Subcutaneous adipose tissue (tissue), 4 donors: ENCODE results near the gene MYO10. TPM values are rescaled to one million over a fixed set of nuclear protein-coding genes. Genes with fewer than 3 reads are reported as not detected.

ENCODE experiments used
- total RNA-seq, 4 donors: library from RNA; depleted of rRNA; stranded (reverse); fragments of >200 nt; gene quantifications; one replicate each; pipeline ENCODE4 v1.1.0, GENCODE V29; 2016
- TF ChIP-seq, protein P1 (sequence below): fragments of 450-650 bp; IDR thresholded peaks from one replicate; pipeline ENCODE4 v1.5.1; 2016; ENCODE audit warnings: low read depth, mild to moderate bottlenecking, control low read depth, antibody characterized with exemption, moderate library complexity

The MYO10 gene
- total RNA-seq, 4 donors from 2014 or later, result 7.0 to 33.0 (median 9.3) TPM

DNA sequence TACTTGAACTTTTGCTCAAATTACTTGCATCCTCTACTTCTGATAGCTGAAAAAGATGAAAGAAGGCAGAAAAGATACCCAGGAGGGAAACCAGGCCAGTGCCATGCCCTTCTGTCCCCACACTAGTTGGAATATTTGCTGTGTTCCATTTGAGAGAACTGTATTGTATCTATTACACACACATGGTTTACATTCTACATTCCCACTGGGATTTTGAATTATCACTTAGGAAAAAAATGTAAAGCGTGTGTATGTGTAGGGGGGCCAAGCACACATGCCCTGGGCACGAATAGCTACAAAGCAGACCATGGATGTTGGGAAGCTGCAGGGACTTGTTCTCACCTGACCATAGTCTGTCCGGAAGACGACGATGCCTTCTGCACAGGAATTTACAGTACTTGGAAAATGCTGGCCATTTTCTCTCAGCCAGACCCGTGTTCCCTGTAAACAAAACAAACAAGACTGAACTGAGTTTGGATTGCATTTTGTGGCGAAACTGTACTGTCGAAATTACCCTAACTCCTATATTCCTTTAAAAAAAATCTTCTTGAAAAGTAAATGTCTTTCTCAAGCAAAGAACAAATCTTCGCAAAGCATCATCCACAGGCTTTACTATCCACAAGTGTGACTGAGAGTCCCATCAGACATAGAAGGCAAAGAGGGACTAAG lies 58.7 kb downstream of the MYO10 start:
- TF ChIP-seq, protein P1, sequence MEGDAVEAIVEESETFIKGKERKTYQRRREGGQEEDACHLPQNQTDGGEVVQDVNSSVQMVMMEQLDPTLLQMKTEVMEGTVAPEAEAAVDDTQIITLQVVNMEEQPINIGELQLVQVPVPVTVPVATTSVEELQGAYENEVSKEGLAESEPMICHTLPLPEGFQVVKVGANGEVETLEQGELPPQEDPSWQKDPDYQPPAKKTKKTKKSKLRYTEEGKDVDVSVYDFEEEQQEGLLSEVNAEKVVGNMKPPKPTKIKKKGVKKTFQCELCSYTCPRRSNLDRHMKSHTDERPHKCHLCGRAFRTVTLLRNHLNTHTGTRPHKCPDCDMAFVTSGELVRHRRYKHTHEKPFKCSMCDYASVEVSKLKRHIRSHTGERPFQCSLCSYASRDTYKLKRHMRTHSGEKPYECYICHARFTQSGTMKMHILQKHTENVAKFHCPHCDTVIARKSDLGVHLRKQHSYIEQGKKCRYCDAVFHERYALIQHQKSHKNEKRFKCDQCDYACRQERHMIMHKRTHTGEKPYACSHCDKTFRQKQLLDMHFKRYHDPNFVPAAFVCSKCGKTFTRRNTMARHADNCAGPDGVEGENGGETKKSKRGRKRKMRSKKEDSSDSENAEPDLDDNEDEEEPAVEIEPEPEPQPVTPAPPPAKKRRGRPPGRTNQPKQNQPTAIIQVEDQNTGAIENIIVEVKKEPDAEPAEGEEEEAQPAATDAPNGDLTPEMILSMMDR, result no peak

DNA sequence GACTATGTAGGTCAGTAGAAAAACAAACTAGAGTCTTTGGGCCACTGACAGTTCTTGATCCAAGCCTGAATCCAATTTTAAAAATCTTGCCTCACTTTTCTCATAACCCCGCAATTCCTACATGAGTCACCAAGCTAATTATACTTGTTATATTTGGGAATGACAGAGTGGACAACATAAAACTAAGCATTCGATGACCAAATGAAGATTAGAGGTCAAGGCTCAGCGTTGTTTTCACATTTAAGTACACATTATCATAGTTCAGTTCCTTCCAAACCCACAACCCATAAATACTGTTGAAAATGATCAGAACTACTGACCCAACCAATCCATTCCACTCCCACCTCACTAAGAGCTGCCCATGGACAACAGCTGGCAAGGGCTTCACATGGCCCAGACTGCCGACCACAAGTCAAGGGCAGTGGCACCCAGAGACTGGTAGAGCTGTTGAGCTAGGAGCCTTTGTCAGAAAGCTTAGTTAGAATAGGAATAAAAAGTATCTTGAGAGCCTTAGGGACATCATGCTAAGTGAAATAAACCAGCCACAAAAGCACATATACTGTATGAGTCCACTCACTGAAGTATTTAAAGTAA lies 64.2 kb downstream of the MYO10 start:
- TF ChIP-seq, protein P1, result no peak

DNA sequence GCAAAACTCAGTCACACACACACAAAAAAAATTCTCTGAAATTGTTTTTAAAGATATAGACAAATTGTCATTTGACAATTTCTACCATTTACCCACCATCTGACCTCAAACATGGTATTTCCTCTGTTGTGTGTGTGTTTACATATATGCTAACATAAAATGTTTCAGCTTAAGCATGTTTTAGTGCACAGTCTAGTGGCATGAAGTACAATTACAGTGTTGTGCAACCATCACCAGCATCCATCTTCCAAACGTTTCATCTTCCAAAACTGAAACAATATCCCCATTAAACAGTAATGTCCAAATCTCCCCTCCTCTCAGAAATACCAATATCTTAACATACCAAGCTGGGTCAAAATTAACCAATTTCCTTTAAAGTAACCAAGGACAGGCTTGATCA lies 65.2 kb downstream of the MYO10 start:
- TF ChIP-seq, protein P1, result no peak

DNA sequence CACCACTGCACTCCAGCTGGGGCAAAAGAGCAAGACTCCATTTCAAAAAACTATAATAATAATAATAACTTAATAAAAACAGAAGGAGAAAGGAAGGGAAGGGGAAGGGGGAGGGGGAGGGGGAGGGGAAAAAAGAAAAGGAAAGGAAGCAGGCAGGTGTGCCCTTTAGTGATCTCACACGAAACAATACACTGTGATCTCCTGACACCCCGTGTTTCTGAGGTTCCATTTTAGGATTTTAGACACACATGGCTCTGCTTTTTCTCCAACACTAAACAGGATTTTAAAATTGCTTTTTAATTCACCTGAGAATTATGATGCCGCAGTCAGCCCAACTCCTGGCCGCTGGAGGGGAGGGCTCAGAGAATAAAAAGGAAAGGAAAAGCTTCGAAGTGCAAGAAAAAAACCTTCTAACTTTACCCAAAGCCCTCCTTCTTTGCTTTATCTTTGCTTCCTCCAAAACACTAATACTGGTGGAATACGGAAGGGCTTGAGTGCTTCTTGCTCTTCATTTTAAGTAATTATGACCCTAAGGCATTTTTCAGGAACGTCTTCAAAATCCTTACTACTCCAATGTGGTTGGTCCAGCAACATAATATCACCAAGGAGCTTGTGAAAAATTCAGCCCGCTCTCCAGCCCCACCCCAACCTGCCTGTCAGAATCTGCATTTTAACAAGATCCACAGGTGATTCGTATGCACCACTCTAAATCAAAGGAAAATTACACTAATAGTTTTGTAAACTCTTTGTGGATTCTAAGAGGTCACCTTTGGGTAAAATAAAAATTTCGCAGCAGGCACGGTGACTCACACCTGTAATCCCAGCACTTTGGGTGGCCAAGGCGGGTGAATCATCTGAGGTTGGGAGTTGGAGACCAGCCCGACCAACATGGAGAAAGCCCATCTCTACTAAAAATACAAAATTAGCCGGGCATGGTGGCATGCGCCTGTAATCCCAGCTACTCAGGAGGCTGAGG lies 66.0 kb downstream of the MYO10 start:
- TF ChIP-seq, protein P1, result no peak

DNA sequence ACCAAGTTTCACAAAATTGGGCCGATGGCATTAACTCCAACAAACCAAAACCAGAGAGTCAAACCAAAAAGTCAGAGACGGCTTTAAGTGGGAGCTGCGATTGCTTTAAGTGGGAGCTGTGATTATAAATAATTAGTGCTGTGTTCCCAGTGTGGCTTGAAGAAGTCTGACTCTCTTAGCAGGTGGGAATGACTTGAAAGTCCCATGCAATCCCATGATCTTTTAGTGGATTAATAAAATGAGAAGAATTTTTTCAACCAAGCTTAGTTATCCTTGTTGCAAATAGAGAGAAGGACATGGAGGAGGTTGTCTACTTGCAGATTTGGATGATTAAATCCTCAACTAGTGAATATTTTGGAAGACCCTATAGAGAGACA lies 68.5 kb downstream of the MYO10 start:
- TF ChIP-seq, protein P1, result no peak

DNA sequence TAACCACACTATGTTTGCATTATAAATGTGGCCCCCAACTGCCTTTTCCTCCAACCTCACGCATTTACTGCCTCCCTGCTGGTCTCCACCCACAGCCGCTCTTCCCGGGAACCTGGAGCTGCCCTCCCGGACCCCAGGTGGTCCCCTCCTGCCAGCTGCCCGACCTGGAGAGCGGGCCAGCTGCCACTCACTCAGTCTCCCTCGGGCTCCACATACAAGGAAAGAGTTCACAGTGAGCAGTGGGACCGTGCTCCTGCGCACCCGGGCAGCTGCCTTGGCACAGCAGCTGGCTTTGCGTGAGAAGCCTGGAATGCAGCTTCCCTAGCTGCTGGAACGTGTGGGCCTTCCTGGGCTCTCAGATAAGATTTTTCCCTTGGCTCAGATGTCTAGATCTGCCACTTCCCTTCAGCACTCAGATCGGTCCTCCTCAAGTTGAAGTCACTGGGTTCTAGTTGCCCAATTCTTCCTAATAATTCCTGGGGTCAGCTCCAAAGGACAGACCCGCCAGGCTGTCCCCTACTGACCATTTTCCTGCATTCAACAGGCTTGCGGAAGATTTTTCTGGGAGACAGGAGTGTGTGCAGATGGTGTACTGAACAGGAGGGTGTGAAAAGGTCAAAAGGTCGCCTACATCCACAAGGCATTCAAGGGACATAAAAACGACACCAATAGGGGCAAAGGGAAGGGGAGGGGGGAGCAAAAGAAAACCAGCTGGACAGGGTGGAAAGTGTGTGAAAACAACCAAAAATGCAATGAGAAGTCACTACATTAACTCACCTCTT lies 69.1 kb downstream of the MYO10 start:
- TF ChIP-seq, protein P1, result no peak
